Sigmoid colon (tissue), 7 donors: ENCODE data around the gene LPAR2. TPM values are rescaled to one million over a fixed set of nuclear protein-coding genes. Genes with fewer than 3 reads are reported as not detected.

Experiments
- DNase-seq: peaks from one replicate; pipeline ENCODE4 v3.0.0-alpha.2; 2019
- H3K27ac ChIP-seq, 4 donors: fragments of 200-600 bp; sonication (generic); one replicate each; pipeline ENCODE4 v1.5.1; 2016 to 2019; ENCODE audit warnings: mild to moderate bottlenecking in 1 of 4
- H3K27me3 ChIP-seq, 3 donors: fragments of 200-600 bp; sonication (generic); one replicate each; pipeline ENCODE4 v1.5.1; 2019; ENCODE audit warnings: mild to moderate bottlenecking in 1 of 3
- H3K36me3 ChIP-seq, 4 donors: fragments of 200-600 bp; sonication (generic); one replicate each; pipeline ENCODE4 v1.5.1; 2016 to 2019
- H3K4me1 ChIP-seq, 4 donors: fragments of 200-600 bp; sonication (generic); one replicate each; pipeline ENCODE4 v1.5.1; 2017 to 2019
- H3K4me3 ChIP-seq, 4 donors: fragments of 200-600 bp; sonication (generic); one replicate each; pipeline ENCODE4 v1.5.1; 2017 to 2019; ENCODE audit warnings: mild to moderate bottlenecking in 2 of 4, moderate library complexity in 1 of 4
- H3K9me3 ChIP-seq, 4 donors: fragments of 200-600 bp in 3 of 4; sonication (generic) in 3 of 4; one replicate each; pipeline versions ENCODE4 v1.5.1 to v1.6.1; 2013 to 2019
- EP300 ChIP-seq, 4 donors: sonication (generic); formaldehyde crosslinking; IDR thresholded peaks; one replicate each; pipeline ENCODE4 v1.6.1; 2017; ENCODE audit warnings: antibody characterized with exemption in 4 of 4
- POLR2A ChIP-seq, 2 donors: fragments of 450-650 bp; IDR thresholded peaks; one replicate each; pipeline ENCODE4 v1.6.1; 2016; ENCODE audit warnings: antibody characterized with exemption in 2 of 2, mild to moderate bottlenecking in 2 of 2, moderate library complexity in 2 of 2
- POLR2AphosphoS5 ChIP-seq, 4 donors: sonication (generic); formaldehyde crosslinking; IDR thresholded peaks; one replicate each; pipeline ENCODE4 v1.6.1; 2017; ENCODE audit warnings: antibody characterized with exemption in 4 of 4
- WGBS, 2 donors: extraction: QIAGEN DNeasy Blood & Tissue Kit; methylation state at CpG; one replicate each; pipeline ENCODE4 v1.1.7; 2013; 5-methylcytosine and 5-hydroxymethylcytosine counted together
- intact Hi-C: fragments of 100-400 bp; cut with DNase I; formaldehyde crosslinking; loops from one replicate; pipeline ENCODE4 v1.15.1; 2023
- polyA plus RNA-seq, 3 donors: library from polyadenylated mRNA; stranded (reverse); fragments of 200-250 nt; gene quantifications; one replicate each; pipeline ENCODE4 v1.2.3, GENCODE V29; 2013
- total RNA-seq, 4 donors: library from RNA; depleted of rRNA; stranded (reverse); fragments of >200 nt; gene quantifications; one replicate each; pipeline ENCODE4 v1.1.0, GENCODE V29; 2016
- TF ChIP-seq, protein P1 (sequence below), 4 experiments: fragments of 450-650 bp in 3 of 4; fragments of 200-600 bp in 1 of 4; IDR thresholded peaks; one replicate each; pipeline ENCODE4 v1.5.1; 2016 to 2019; ENCODE audit warnings: antibody characterized with exemption in 4 of 4, mild to moderate bottlenecking in 3 of 4, moderate library complexity in 2 of 4
- donor health status: healthy with polysubstance abuse.
- donor health status: Bipolar disorder and iron deficiency.
- donor health status: healthy.

The LPAR2 gene
- total and polyA plus RNA-seq, 7 donors: 0.33 to 19.9 (median 3.6) TPM

DNA sequence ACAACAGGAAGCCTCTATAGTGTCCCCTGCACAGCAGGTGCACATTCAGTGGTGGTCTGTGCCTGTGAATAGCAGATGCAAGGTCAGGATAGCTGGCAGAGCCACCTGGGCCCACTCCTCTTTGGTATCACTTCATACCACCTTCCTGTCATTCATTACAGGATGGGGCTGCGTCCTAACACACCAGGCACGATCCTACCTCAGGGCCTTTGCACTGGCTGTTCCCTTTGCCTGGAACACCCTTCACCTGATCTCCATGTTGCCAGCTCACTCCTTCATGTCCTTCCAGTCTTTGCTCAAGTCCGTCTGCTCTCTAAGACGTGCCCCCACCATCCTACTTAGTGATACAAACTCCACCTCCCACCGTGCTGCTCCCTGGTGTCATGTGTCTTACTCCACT, 4.6 kb upstream of the LPAR2 start:
- intact Hi-C loops: no loop called here
- H3K36me3 ChIP-seq: peaks cover 0 to 24% (median 4%) of the 10 kb centered on the region in 4 donors
- peaks cover 9 to 14% (median 14%) of the 10 kb centered on the region in 3 donors for H3K27me3 ChIP-seq
- DNase-seq: no peak
- H3K27ac ChIP-seq: no peak overlapping the region
- WGBS, 2 donors: 90 to 94% methylated on average over 5 of the region's 5 CpGs
- TF ChIP-seq EP300 (IDR thresholded peaks at IDR 0.05) (no peak), POLR2AphosphoS5 (IDR thresholded peaks at IDR 0.05) (no peak), POLR2A (IDR thresholded peaks at IDR 0.05) (no peak)
- TF ChIP-seq, protein P1, sequence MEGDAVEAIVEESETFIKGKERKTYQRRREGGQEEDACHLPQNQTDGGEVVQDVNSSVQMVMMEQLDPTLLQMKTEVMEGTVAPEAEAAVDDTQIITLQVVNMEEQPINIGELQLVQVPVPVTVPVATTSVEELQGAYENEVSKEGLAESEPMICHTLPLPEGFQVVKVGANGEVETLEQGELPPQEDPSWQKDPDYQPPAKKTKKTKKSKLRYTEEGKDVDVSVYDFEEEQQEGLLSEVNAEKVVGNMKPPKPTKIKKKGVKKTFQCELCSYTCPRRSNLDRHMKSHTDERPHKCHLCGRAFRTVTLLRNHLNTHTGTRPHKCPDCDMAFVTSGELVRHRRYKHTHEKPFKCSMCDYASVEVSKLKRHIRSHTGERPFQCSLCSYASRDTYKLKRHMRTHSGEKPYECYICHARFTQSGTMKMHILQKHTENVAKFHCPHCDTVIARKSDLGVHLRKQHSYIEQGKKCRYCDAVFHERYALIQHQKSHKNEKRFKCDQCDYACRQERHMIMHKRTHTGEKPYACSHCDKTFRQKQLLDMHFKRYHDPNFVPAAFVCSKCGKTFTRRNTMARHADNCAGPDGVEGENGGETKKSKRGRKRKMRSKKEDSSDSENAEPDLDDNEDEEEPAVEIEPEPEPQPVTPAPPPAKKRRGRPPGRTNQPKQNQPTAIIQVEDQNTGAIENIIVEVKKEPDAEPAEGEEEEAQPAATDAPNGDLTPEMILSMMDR (IDR thresholded peaks at IDR 0.05): no peak
- peaks cover 0 to 12% (median 11%) of the 10 kb centered on the region in 4 donors for H3K4me1 ChIP-seq
- H3K4me3 ChIP-seq: no peak overlapping the region
- H3K9me3 ChIP-seq: no peaks in the 10 kb centered on the region

DNA sequence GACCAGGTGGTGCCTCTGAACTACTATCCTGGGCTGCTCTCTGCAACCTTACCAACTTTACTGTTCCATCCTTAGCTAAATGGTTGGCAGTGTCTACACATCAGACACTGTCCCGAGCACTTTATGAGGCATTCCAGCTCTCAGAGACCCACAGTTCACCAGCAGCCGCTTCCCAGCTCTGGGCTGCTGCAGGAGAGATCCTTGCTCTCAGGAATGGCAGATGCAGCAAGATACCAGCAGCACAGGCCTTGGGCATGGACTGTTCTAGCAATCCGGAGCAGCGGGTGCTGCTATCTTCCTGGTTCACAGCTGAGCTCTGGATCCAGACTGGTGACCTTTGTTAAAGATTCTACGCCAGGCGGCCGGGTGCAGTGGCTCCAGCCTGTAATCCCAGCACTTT, 3.3 kb upstream of the LPAR2 start:
- no peak for DNase-seq
- Histone ChIP-seq H3K4me1 (peaks cover 0 to 15% (median 14%) of the 10 kb centered on the region in 4 donors), H3K4me3 (no peak overlapping the region), H3K27ac (no peak overlapping the region), H3K36me3 (peaks cover 0 to 24% (median 4%) of the 10 kb centered on the region in 4 donors), H3K9me3 (no peaks in the 10 kb centered on the region), H3K27me3 (peaks cover 9 to 27% (median 15%) of the 10 kb centered on the region in 3 donors)
- TF ChIP-seq, protein P1 (IDR thresholded peaks at IDR 0.05): no peak
- TF ChIP-seq EP300 (IDR thresholded peaks at IDR 0.05) (no peak), POLR2A (IDR thresholded peaks at IDR 0.05) (no peak), POLR2AphosphoS5 (IDR thresholded peaks at IDR 0.05) (no peak)
- intact Hi-C loops: no loop called here
- WGBS, 2 donors: 90 to 95% methylated on average over 7 of the region's 7 CpGs

DNA sequence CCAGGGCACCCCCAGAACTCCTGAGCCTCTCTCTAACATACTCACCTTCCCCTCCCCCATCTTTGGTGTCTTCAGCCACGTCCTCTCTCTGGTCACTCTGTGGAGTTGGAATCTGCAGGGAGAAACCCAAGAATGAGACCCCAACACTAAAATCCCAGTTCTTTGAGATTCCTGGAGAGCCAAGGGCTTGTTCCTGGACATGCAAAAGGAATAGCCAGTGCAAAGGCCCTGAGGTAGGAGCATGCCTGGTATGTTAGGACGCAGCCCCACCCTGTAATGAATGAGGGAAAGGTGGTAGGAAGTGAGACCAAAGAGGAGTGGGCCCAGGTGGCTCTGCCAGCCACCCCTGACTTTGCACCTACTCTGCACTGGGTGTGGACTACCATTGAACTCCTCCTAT, 2.4 kb upstream of the LPAR2 start:
- Histone ChIP-seq H3K9me3 (no peaks in the 10 kb centered on the region), H3K4me3 (no peak overlapping the region), H3K27ac (no peak overlapping the region), H3K4me1 (peaks cover 0 to 15% (median 14%) of the 10 kb centered on the region in 4 donors), H3K27me3 (peaks cover 9 to 31% (median 15%) of the 10 kb centered on the region in 3 donors), H3K36me3 (peaks cover 0 to 20% (median 4%) of the 10 kb centered on the region in 4 donors)
- WGBS, 2 donors: 92 to 96% methylated on average over 2 of the region's 2 CpGs
- intact Hi-C loops: no loop called here
- TF ChIP-seq, protein P1 (IDR thresholded peaks at IDR 0.05): no peak
- TF ChIP-seq EP300 (IDR thresholded peaks at IDR 0.05) (no peak), POLR2A (IDR thresholded peaks at IDR 0.05) (no peak), POLR2AphosphoS5 (IDR thresholded peaks at IDR 0.05) (no peak)
- DNase-seq: no peak

DNA sequence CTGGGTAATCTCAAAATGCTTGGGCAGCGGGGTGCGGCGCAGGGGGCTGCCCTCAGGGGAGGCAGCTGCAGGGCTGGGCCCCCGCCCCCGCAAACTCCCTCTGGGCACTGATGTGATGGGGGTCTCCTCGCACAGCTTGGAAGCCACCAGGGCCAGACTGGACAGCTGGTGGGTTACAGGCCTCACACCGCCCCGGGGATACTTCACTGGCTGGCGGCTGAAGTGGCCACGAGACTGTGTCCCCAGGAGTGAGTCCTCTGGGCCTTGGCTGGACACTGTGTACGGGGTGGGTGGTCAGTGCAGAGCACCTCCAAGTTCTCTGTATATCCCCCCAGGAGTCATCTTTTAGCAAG, 2.0 kb upstream of the LPAR2 start:
- Histone ChIP-seq H3K27ac (no peak overlapping the region), H3K9me3 (no peaks in the 10 kb centered on the region), H3K4me1 (peaks cover 0 to 15% (median 14%) of the 10 kb centered on the region in 4 donors), H3K36me3 (peaks cover 0 to 17% (median 4%) of the 10 kb centered on the region in 4 donors), H3K27me3 (peaks cover 9 to 31% (median 15%) of the 10 kb centered on the region in 3 donors), H3K4me3 (no peak overlapping the region)
- DNase-seq: no peak
- intact Hi-C loops: no loop called here
- WGBS, 2 donors: 97 to 99% methylated on average over 11 of the region's 11 CpGs
- TF ChIP-seq, protein P1 (IDR thresholded peaks at IDR 0.05): no peak
- no peak for TF ChIP-seq EP300 (IDR thresholded peaks at IDR 0.05)
- no peak for TF ChIP-seq POLR2AphosphoS5 (IDR thresholded peaks at IDR 0.05)
- TF ChIP-seq POLR2A (IDR thresholded peaks at IDR 0.05): no peak
